Measurements from ENCODE around the gene PCBP3. TPM values are rescaled to one million over a fixed set of nuclear protein-coding genes. Genes with fewer than 3 reads are reported as not detected.

Gene PCBP3
- total and polyA plus RNA-seq, 2 donors (not counting 3 experiments of a cell fraction or from before 2014, with no cell fraction given), result 0.06 to 1.1 TPM

GRCh38 chr21:45901061-45901690 is 257.7 kb downstream of the PCBP3 start:
- no peak for FAIRE-seq
- no TSS peak for BruUV-seq (replicated peaks)
- DNase-seq (ENCODE audit: low read depth, low spot score), result no peak
- H3K36me3 ChIP-seq (ENCODE audit: control insufficient read depth in 2 of 2, extremely low read depth in 1 of 2, insufficient read depth in 2 of 2, low read length in 2 of 2), result no peaks in the 10 kb centered on the region
- ChIA-PET POLR2A (no interaction called here), CTCF (no interaction called here)
- intact Hi-C loops (cut with micrococcal nuclease) (no loop called here), dilution Hi-C loops (cut with MboI; ENCODE audit: extremely low pct_ligation_motif_present, low sequenced_read_pairs) (no loop called here)
- no peaks in the 10 kb centered on the region for H3K9me1 ChIP-seq (replicated peaks; ENCODE audit: control insufficient read depth, extremely low read depth, insufficient read depth, low read length)
- TF ChIP-seq POLR2A (IDR thresholded peaks at IDR 0.05; ENCODE audit: low read depth, low read length) (no peak), EZH2 (IDR thresholded peaks at IDR 0.05; ENCODE audit: borderline replicate concordance, low read depth, low read length, severe bottlenecking) (no peak), MYC (IDR thresholded peaks at IDR 0.05; ENCODE audit: low read depth, low read length) (no peak), GATA2 (IDR thresholded peaks at IDR 0.05; ENCODE audit: insufficient read depth, insufficient read length, low read depth, low read length) (no peak), POLR2AphosphoS5 (IDR thresholded peaks at IDR 0.05; ENCODE audit: insufficient read depth, low read depth, low read length) (no peak), MAX (IDR thresholded peaks at IDR 0.05; ENCODE audit: insufficient read depth, insufficient read length) (no peak), CTCF (IDR thresholded peaks at IDR 0.05; ENCODE audit: extremely low read depth in 1 of 2, insufficient read depth in 1 of 2, low read depth in 1 of 2, low read length in 2 of 2) (no peak), FOS (IDR thresholded peaks at IDR 0.05; ENCODE audit: borderline replicate concordance, insufficient read depth, low read length) (no peak), JUN (IDR thresholded peaks at IDR 0.05; ENCODE audit: borderline replicate concordance, insufficient read depth, insufficient read length, low read depth) (no peak)
- H3K79me2 ChIP-seq (ENCODE audit: control insufficient read depth, insufficient read depth, low read length), result no peaks in the 10 kb centered on the region
- no peaks in the 10 kb centered on the region for H3K4me1 ChIP-seq (ENCODE audit: control insufficient read depth, extremely low read depth, insufficient read depth, low read length)
- H3K4me3 ChIP-seq (replicated peaks in 1 of 3; ENCODE audit: insufficient read depth in 1 of 3, low read depth in 1 of 3, low read length in 3 of 3), result no peak overlapping the region
- H3K27ac ChIP-seq (ENCODE audit: insufficient read depth, low read depth, low read length), result no peak overlapping the region
- no peaks in the 10 kb centered on the region for H3K9me3 ChIP-seq (replicated peaks; ENCODE audit: control insufficient read depth, insufficient read depth, low read length)
- no peaks in the 10 kb centered on the region for H3K27me3 ChIP-seq (ENCODE audit: control insufficient read depth in 2 of 2, insufficient read depth in 2 of 2, low read length in 2 of 2)
- H2AFZ ChIP-seq (ENCODE audit: low read depth, low read length), result no peak overlapping the region
- H3K9ac ChIP-seq (replicated peaks; ENCODE audit: extremely low read depth, insufficient read depth, low read length), result no peak overlapping the region
- H4K20me1 ChIP-seq (replicated peaks; ENCODE audit: control insufficient read depth, extremely low read depth, insufficient read depth, low read length), result no peaks in the 10 kb centered on the region
- no peak overlapping the region for H3K4me2 ChIP-seq (ENCODE audit: insufficient read depth, low read length)

All from endothelial cell of umbilical vein (primary cell).